Suprapubic skin (tissue), 4 donors: Measurements from ENCODE around the gene MORC1. TPM values are rescaled to one million over a fixed set of nuclear protein-coding genes. Genes with fewer than 3 reads are reported as not detected.

Experiments
- DNase-seq, 2 donors: peaks; one replicate each; pipeline ENCODE4 v3.0.0-alpha.2; 2019; ENCODE audit warnings: low spot score in 2 of 2
- H3K27ac ChIP-seq: fragments of 200-600 bp; sonication (generic); one replicate; pipeline ENCODE4 v1.5.1; 2019
- H3K27me3 ChIP-seq: fragments of 200-600 bp; sonication (generic); one replicate; pipeline ENCODE4 v1.5.1; 2019
- H3K36me3 ChIP-seq: fragments of 200-600 bp; sonication (generic); one replicate; pipeline ENCODE4 v1.5.1; 2019
- H3K4me1 ChIP-seq: fragments of 200-600 bp; sonication (generic); one replicate; pipeline ENCODE4 v1.5.1; 2019
- H3K4me3 ChIP-seq: fragments of 200-600 bp; sonication (generic); one replicate; pipeline ENCODE4 v1.5.1; 2019; ENCODE audit warnings: mild to moderate bottlenecking
- H3K9me3 ChIP-seq: fragments of 200-600 bp; sonication (generic); one replicate; pipeline ENCODE4 v1.5.1; 2019
- CTCF ChIP-seq, 2 donors: fragments of 200-600 bp in 1 of 2; fragments of 450-650 bp in 1 of 2; sonication (generic) in 1 of 2; IDR thresholded peaks; one replicate each; pipeline ENCODE4 v1.5.1; 2016 to 2019; ENCODE audit warnings: antibody characterized with exemption in 2 of 2, mild to moderate bottlenecking in 1 of 2, moderate library complexity in 1 of 2
- EP300 ChIP-seq: sonication (generic); formaldehyde crosslinking; IDR thresholded peaks from one replicate; pipeline ENCODE4 v1.6.1; 2017; ENCODE audit warnings: antibody characterized with exemption
- POLR2A ChIP-seq, 2 donors: fragments of 450-650 bp; IDR thresholded peaks; one replicate each; pipeline ENCODE4 v1.6.1; 2017; ENCODE audit warnings: antibody characterized with exemption in 2 of 2, mild to moderate bottlenecking in 2 of 2, moderate library complexity in 2 of 2
- POLR2AphosphoS5 ChIP-seq, 3 donors: sonication (generic); formaldehyde crosslinking; IDR thresholded peaks; one replicate each; pipeline ENCODE4 v1.6.1; 2017; ENCODE audit warnings: antibody characterized with exemption in 3 of 3
- WGBS: methylation state at CpG from one replicate; pipeline ENCODE4 v1.1.5; 2018; 5-methylcytosine and 5-hydroxymethylcytosine counted together
- total RNA-seq, 4 donors: library from RNA; depleted of rRNA; stranded (reverse); fragments of >200 nt; gene quantifications; one replicate each; pipeline ENCODE4 v1.1.0, GENCODE V29; 2016

Gene MORC1
- not detected for total RNA-seq

- WGBS = 92% methylated on average over 38 of the region's 38 CpGs
- no peaks in the 10 kb centered on the region for H3K4me1 ChIP-seq
- H3K36me3 ChIP-seq = no peaks in the 10 kb centered on the region
- no peak within 1 kb of the TSS for H3K4me3 ChIP-seq
- TF ChIP-seq EP300 = no peak
- no peak for DNase-seq
- H3K27ac ChIP-seq = no peak within 1 kb of the TSS
- H3K9me3 ChIP-seq = no peaks in the 10 kb centered on the region
- H3K27me3 ChIP-seq = no peaks in the 10 kb centered on the region
Measured at GRCh38 chr3:109117939-109118338, at the start of gene MORC1. Gene MORC1, minus strand, starts transcription at chr3:109118134. Its CDS starts 75 bp downstream, at chr3:109118059.

- H3K36me3 ChIP-seq = no peaks in the 10 kb centered on the region
- H3K27me3 ChIP-seq = no peaks in the 10 kb centered on the region
- H3K4me3 ChIP-seq = no peak overlapping the region
- peaks cover 3% of the 10 kb centered on the region for H3K9me3 ChIP-seq
- 81% methylated on average over 4 of the region's 4 CpGs for WGBS
- no peaks in the 10 kb centered on the region for H3K4me1 ChIP-seq
- no peak for DNase-seq
- TF ChIP-seq CTCF (IDR thresholded peaks at IDR 0.05) (no peak), POLR2A (IDR thresholded peaks at IDR 0.05) (no peak), POLR2AphosphoS5 (IDR thresholded peaks at IDR 0.05) (no peak), EP300 (no peak)
- H3K27ac ChIP-seq = no peak overlapping the region
Measured at GRCh38 chr3:109165905-109166304, 48.0 kb upstream of the MORC1 start.

- no peak for TF ChIP-seq CTCF (IDR thresholded peaks at IDR 0.05)
- TF ChIP-seq EP300 = no peak
- TF ChIP-seq POLR2A (IDR thresholded peaks at IDR 0.05) = no peak
- TF ChIP-seq POLR2AphosphoS5 (IDR thresholded peaks at IDR 0.05) = no peak
- no peak for DNase-seq
- WGBS = 74% methylated on average over 2 of the region's 2 CpGs
Measured at GRCh38 chr3:109161487-109162123, 43.7 kb upstream of the MORC1 start.

GRCh38 chr3:109155828-109156227 lies 37.9 kb upstream of the MORC1 start:
- 81% methylated on average over 1 of the region's 1 CpG for WGBS
- peaks cover 12% of the 10 kb centered on the region for H3K9me3 ChIP-seq
- no peak for DNase-seq
- no peaks in the 10 kb centered on the region for H3K4me1 ChIP-seq
- TF ChIP-seq CTCF (IDR thresholded peaks at IDR 0.05) (no peak), EP300 (no peak), POLR2A (IDR thresholded peaks at IDR 0.05) (no peak), POLR2AphosphoS5 (IDR thresholded peaks at IDR 0.05) (no peak)
- H3K27ac ChIP-seq = no peak overlapping the region
- no peaks in the 10 kb centered on the region for H3K36me3 ChIP-seq
- no peaks in the 10 kb centered on the region for H3K27me3 ChIP-seq
- H3K4me3 ChIP-seq = no peak overlapping the region

More at GRCh38 chr3:109161487-109162123, 43.7 kb upstream of the MORC1 start:
- H3K36me3 ChIP-seq = no peaks in the 10 kb centered on the region
- no peaks in the 10 kb centered on the region for H3K4me1 ChIP-seq
- no peak overlapping the region for H3K4me3 ChIP-seq
- H3K27me3 ChIP-seq = no peaks in the 10 kb centered on the region
- peaks cover 15% of the 10 kb centered on the region for H3K9me3 ChIP-seq
- H3K27ac ChIP-seq = no peak overlapping the region

GRCh38 chr3:109154979-109155378 lies 37.0 kb upstream of the MORC1 start:
- no peaks in the 10 kb centered on the region for H3K4me1 ChIP-seq
- no peak overlapping the region for H3K27ac ChIP-seq
- peaks cover 12% of the 10 kb centered on the region for H3K9me3 ChIP-seq
- WGBS = 69% methylated on average over 2 of the region's 2 CpGs
- TF ChIP-seq CTCF (IDR thresholded peaks at IDR 0.05) (no peak), EP300 (no peak), POLR2A (IDR thresholded peaks at IDR 0.05) (no peak), POLR2AphosphoS5 (IDR thresholded peaks at IDR 0.05) (no peak)
- no peak overlapping the region for H3K4me3 ChIP-seq
- DNase-seq = no peak
- H3K27me3 ChIP-seq = no peaks in the 10 kb centered on the region
- H3K36me3 ChIP-seq = no peaks in the 10 kb centered on the region

- no peaks in the 10 kb centered on the region for H3K36me3 ChIP-seq
- no peak for DNase-seq
- no peak for TF ChIP-seq POLR2AphosphoS5 (IDR thresholded peaks at IDR 0.05)
- no peak for TF ChIP-seq CTCF (IDR thresholded peaks at IDR 0.05)
- H3K27ac ChIP-seq = no peak overlapping the region
- no peaks in the 10 kb centered on the region for H3K27me3 ChIP-seq
- no peaks in the 10 kb centered on the region for H3K4me1 ChIP-seq
- H3K9me3 ChIP-seq = no peaks in the 10 kb centered on the region
- 79% methylated on average over 4 of the region's 4 CpGs for WGBS
- no peak overlapping the region for H3K4me3 ChIP-seq
Measured at GRCh38 chr3:109152320-109152719, 34.4 kb upstream of the MORC1 start.
